K562 (cell line): Measurements from ENCODE around the gene SRSF9. TPM values are rescaled to one million over a fixed set of nuclear protein-coding genes. Genes with fewer than 3 reads are reported as not detected.

Experiments used
- CC2D1A ChIP-seq: fragments of 450-650 bp; IDR thresholded peaks from 2 replicates; pipeline ENCODE4 v1.6.1; 2017; ENCODE audit warnings: mild to moderate bottlenecking
- FOXK2 ChIP-seq, 2 experiments: fragments of 450-650 bp; IDR thresholded peaks in 1 of 2; conservative IDR thresholded peaks in 1 of 2; 2 replicates each; pipeline ENCODE4 v1.6.1; 2016; ENCODE audit warnings: low read depth in 2 of 2, mild to moderate bottlenecking in 1 of 2
- RBM34 ChIP-seq: fragments of 200-400 bp; formaldehyde crosslinking; IDR thresholded peaks from 2 replicates; pipeline ENCODE4 v1.6.1; 2018; ENCODE audit warnings: low read length, borderline replicate concordance; ENCODE audit not compliant: insufficient read depth
- ZBTB49 ChIP-seq: sonication (generic); formaldehyde crosslinking; IDR thresholded peaks from 2 replicates; pipeline ENCODE4 v1.8.0; 2022; ENCODE audit warnings: missing genetic modification reagents, mild to moderate bottlenecking, borderline replicate concordance
- ZNF609 ChIP-seq: sonication (generic); formaldehyde crosslinking; IDR thresholded peaks from 2 replicates; pipeline ENCODE4 v1.8.1; 2023; ENCODE audit warnings: missing genetic modification reagents, mild to moderate bottlenecking, borderline replicate concordance
- polyA plus RNA-seq, 8 experiments: library from polyadenylated mRNA; depleted of rRNA in 4 of 8; stranded (reverse) in 5 of 8; unstranded in 3 of 8; fragments of >200 nt; fragmentation: Nextera tagmentation in 2 of 8; fragmentation: Illumina TruSeq in 1 of 8; extraction: Ambion mirVana in 2 of 8; extraction: Trizol in 1 of 8; gene quantifications; 2 replicates each; pipeline versions ENCODE4 v1.2.1 to v1.2.3, GENCODE V29; 2011 to 2014; ENCODE audit warnings: inconsistent platforms in 1 of 8, missing spikeins in 1 of 8
- total RNA-seq, 7 experiments: library from RNA; depleted of rRNA in 6 of 7; stranded (reverse); fragments of >200 nt in 6 of 7; fragmentation: Illumina TruSeq in 2 of 7; extraction: Trizol in 2 of 7; gene quantifications; 2 replicates each; pipeline versions ENCODE4 v1.2.1 to v1.2.3, GENCODE V29; 2011 to 2021; ENCODE audit warnings: low replicate concordance in 1 of 7
- TF ChIP-seq, protein P1 (sequence below): fragments of 250-450 bp; sonication (Bioruptor Pico); IDR thresholded peaks from 2 replicates; pipeline ENCODE4 v1.8.0; 2022; ENCODE audit warnings: moderate library complexity, mild to moderate bottlenecking, inconsistent platforms
- TF ChIP-seq, protein P2 (sequence below), 3 experiments: fragments of 200-800 bp in 1 of 3; sonication (Bioruptor generic) in 1 of 3; sonication (generic) in 1 of 3; formaldehyde crosslinking in 1 of 3; IDR thresholded peaks; 2 replicates each; pipeline versions ENCODE4 v1.6.1 to v1.8.0; 2016 to 2022; ENCODE audit warnings: mild to moderate bottlenecking in 2 of 3, missing compliant biosample characterization in 2 of 3, missing genetic modification characterization in 2 of 3, missing genetic modification reagents in 1 of 3

The SRSF9 gene
- total and polyA plus RNA-seq, 9 of the 15 experiments (the other 6 are each of a cell fraction or from before 2014, with no cell fraction given), result 40.3 to 291 (median 230) TPM

DNA sequence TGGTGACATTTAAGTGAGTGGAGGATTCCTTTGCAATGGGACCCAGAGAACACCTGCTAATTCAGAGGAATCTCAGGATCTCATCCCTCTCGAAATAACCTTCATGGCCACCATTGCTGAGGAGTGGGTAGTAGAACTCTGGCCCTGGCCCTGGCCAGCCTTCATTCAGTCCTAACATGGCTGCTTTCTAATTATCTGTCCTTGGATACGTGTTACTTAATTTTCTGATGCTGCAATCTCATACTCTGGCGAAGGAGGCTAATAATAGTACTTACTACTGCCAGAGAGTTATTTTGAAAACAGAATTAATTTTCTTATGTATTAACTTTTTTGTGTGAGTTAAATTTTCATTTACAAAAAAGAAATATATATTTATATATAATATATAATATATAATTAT, 43.8 kb downstream of the SRSF9 start (continued):
- TF ChIP-seq, protein P1, sequence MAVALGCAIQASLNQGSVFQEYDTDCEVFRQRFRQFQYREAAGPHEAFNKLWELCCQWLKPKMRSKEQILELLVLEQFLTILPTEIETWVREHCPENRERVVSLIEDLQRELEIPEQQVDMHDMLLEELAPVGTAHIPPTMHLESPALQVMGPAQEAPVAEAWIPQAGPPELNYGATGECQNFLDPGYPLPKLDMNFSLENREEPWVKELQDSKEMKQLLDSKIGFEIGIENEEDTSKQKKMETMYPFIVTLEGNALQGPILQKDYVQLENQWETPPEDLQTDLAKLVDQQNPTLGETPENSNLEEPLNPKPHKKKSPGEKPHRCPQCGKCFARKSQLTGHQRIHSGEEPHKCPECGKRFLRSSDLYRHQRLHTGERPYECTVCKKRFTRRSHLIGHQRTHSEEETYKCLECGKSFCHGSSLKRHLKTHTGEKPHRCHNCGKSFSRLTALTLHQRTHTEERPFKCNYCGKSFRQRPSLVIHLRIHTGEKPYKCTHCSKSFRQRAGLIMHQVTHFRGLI (CRISPR knock-in tag), result no peak
- TF ChIP-seq ZBTB49 (CRISPR knock-in tag), result no peak
- TF ChIP-seq CC2D1A, result no peak
- no peak for TF ChIP-seq ZNF609 (CRISPR knock-in tag)
- TF ChIP-seq RBM34, result no peak
- no peak for TF ChIP-seq FOXK2 (conservative IDR thresholded peaks at IDR 0.05 in 1 of 2, IDR thresholded peaks at IDR 0.05 in 1 of 2; ENCODE audit: low read depth in 2 of 2)
- TF ChIP-seq, protein P2, sequence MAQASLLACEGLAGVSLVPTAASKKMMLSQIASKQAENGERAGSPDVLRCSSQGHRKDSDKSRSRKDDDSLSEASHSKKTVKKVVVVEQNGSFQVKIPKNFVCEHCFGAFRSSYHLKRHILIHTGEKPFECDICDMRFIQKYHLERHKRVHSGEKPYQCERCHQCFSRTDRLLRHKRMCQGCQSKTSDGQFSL (CRISPR knock-in tag; IDR thresholded peaks at IDR 0.05), result no peak
- TF ChIP-seq, protein P2 (tag; IDR thresholded peaks at IDR 0.05), result no peak
